Tibial artery (tissue), 4 donors: ENCODE data around the gene MTHFD1L.
"Not testable (repeated sequence)": the region's sequence is repeated elsewhere in the genome, so short reads cannot be mapped to it uniquely, and the experiment has no call there.

ENCODE experiments used
- DNase-seq, 2 donors: peaks; one replicate each; pipeline ENCODE4 v3.0.0-alpha.2; 2019
- H3K27ac ChIP-seq, 2 donors: fragments of 200-600 bp; sonication (generic) in 1 of 2; 1 replicate in 1 of 2; 2 replicates in 1 of 2; pipeline ENCODE4 v1.5.1; 2018 to 2019; ENCODE audit warnings: mild to moderate bottlenecking in 1 of 2
- H3K27me3 ChIP-seq, 2 donors: fragments of 200-600 bp; sonication (generic) in 1 of 2; one replicate each; pipeline versions ENCODE4 v1.5.1 to v1.6.0; 2016 to 2019
- H3K36me3 ChIP-seq, 3 donors: fragments of 200-600 bp; sonication (generic) in 2 of 3; one replicate each; pipeline ENCODE4 v1.5.1; 2016 to 2019; ENCODE audit warnings: mild to moderate bottlenecking in 2 of 3
- H3K4me1 ChIP-seq, 4 donors: fragments of 200-600 bp; sonication (generic) in 2 of 4; 1 replicate in 3 of 4; 2 replicates in 1 of 4; pipeline ENCODE4 v1.5.1; 2016 to 2019
- H3K4me3 ChIP-seq, 2 donors: fragments of 200-600 bp; sonication (generic) in 1 of 2; 1 replicate in 1 of 2; 2 replicates in 1 of 2; pipeline ENCODE4 v1.5.1; 2018 to 2019; ENCODE audit warnings: mild to moderate bottlenecking in 2 of 2
- H3K9me3 ChIP-seq, 3 donors: fragments of 200-600 bp; sonication (generic) in 1 of 3; one replicate each; pipeline ENCODE4 v1.5.1; 2016 to 2019
- CTCF ChIP-seq, 2 experiments: fragments of 200-600 bp in 1 of 2; fragments of 450-650 bp in 1 of 2; IDR thresholded peaks; one replicate each; pipeline ENCODE4 v1.5.1; 2017 to 2019; ENCODE audit warnings: antibody characterized with exemption in 2 of 2, mild to moderate bottlenecking in 1 of 2, moderate library complexity in 1 of 2
- intact Hi-C: fragments of 100-400 bp; cut with DNase I; formaldehyde crosslinking; loops from one replicate; pipeline ENCODE4 v1.15.0; 2023; ENCODE audit warnings: low total_unique reads

MTHFD1L gene

GRCh38 chr6:151075930-151076555 lies 210.5 kb downstream of the MTHFD1L start:
- TF ChIP-seq CTCF (IDR thresholded peaks at IDR 0.05): no peak

GRCh38 chr6:151078655-151079054 lies 213.2 kb downstream of the MTHFD1L start:
- peak in 1 of 2 donors; percentile 35 for DNase-seq
- Histone ChIP-seq H3K36me3 (peaks cover 0 to 10% (median 0%) of the 10 kb centered on the region in 3 donors), H3K4me1 (peaks cover 0 to 8% (median 0%) of the 10 kb centered on the region in 4 donors), H3K27ac (no peak overlapping the region), H3K27me3 (no peaks in the 10 kb centered on the region), H3K4me3 (no peak overlapping the region), H3K9me3 (no peaks in the 10 kb centered on the region)
- intact Hi-C loops: no loop called here
- no peak for TF ChIP-seq CTCF (IDR thresholded peaks at IDR 0.05)

More at GRCh38 chr6:151075930-151076555, 210.5 kb downstream of the MTHFD1L start:
- Histone ChIP-seq H3K27me3 (no peaks in the 10 kb centered on the region), H3K36me3 (peaks cover 0 to 10% (median 0%) of the 10 kb centered on the region in 3 donors), H3K4me1 (peaks cover 0 to 19% (median 0%) of the 10 kb centered on the region in 4 donors), H3K4me3 (no peak overlapping the region), H3K9me3 (no peaks in the 10 kb centered on the region), H3K27ac (no peak overlapping the region)
- intact Hi-C loops: no loop called here
- peak in 1 of 2 donors; percentile 20 for DNase-seq

- Histone ChIP-seq H3K4me1 (no peaks in the 10 kb centered on the region), H3K9me3 (no peaks in the 10 kb centered on the region), H3K27ac (no peak overlapping the region), H3K36me3 (peaks cover 0 to 10% (median 0%) of the 10 kb centered on the region in 3 donors), H3K27me3 (no peaks in the 10 kb centered on the region), H3K4me3 (no peak overlapping the region)
- peak in 1 of 2 donors; percentile 27 for DNase-seq
- intact Hi-C loops: no loop called here
- TF ChIP-seq CTCF (IDR thresholded peaks at IDR 0.05): no peak
These were observed 216.2 kb downstream of the MTHFD1L start for GRCh38 chr6:151081656-151082055.

GRCh38 chr6:151082079-151082478 lies 216.6 kb downstream of the MTHFD1L start:
- no peak overlapping the region for H3K27ac ChIP-seq
- TF ChIP-seq CTCF (IDR thresholded peaks at IDR 0.05): no peak
- peaks cover 0 to 10% (median 0%) of the 10 kb centered on the region in 3 donors for H3K36me3 ChIP-seq
- no peak overlapping the region for H3K4me3 ChIP-seq
- intact Hi-C loops: no loop called here
- no peaks in the 10 kb centered on the region for H3K4me1 ChIP-seq
- H3K27me3 ChIP-seq: no peaks in the 10 kb centered on the region
- DNase-seq: no peak
- H3K9me3 ChIP-seq: no peaks in the 10 kb centered on the region

GRCh38 chr6:151084275-151084674 lies 218.8 kb downstream of the MTHFD1L start:
- H3K36me3 ChIP-seq: peaks cover 0 to 10% (median 0%) of the 10 kb centered on the region in 3 donors
- intact Hi-C loops: no loop called here
- H3K4me3 ChIP-seq: no peak overlapping the region
- no peaks in the 10 kb centered on the region for H3K9me3 ChIP-seq
- H3K4me1 ChIP-seq: peaks cover 0 to 11% (median 6%) of the 10 kb centered on the region in 4 donors
- no peak for TF ChIP-seq CTCF (IDR thresholded peaks at IDR 0.05)
- peak in 1 of 2 donors; percentile 46 for DNase-seq
- H3K27ac ChIP-seq: no peak overlapping the region
- H3K27me3 ChIP-seq: no peaks in the 10 kb centered on the region

- H3K9me3 ChIP-seq, intact Hi-C loops, H3K27ac ChIP-seq, H3K36me3 ChIP-seq, H3K27me3 ChIP-seq, H3K4me3 ChIP-seq: not testable (repeated sequence)
- H3K4me1 ChIP-seq: peaks cover 0 to 11% (median 6%) of the 10 kb centered on the region in 4 donors
- DNase-seq: peak in 1 of 2 donors; percentile 16
These were observed 221.6 kb downstream of the MTHFD1L start for GRCh38 chr6:151087055-151087454.
